GM21381 (cell line): ENCODE results near the gene ERVV-1.
"Not testable (repeated sequence)": the region's sequence is repeated elsewhere in the genome, so short reads cannot be mapped to it uniquely, and the experiment has no call there.

Experiments used
- ATAC-seq: cut with Tn5 transposase; IDR thresholded peaks from one replicate; pipeline ENCODE4 v1.9.1; 2021; ENCODE audit warnings: mild to moderate bottlenecking, moderate library complexity; ENCODE audit not compliant: unreplicated experiment

ERVV-1 gene, protein sequence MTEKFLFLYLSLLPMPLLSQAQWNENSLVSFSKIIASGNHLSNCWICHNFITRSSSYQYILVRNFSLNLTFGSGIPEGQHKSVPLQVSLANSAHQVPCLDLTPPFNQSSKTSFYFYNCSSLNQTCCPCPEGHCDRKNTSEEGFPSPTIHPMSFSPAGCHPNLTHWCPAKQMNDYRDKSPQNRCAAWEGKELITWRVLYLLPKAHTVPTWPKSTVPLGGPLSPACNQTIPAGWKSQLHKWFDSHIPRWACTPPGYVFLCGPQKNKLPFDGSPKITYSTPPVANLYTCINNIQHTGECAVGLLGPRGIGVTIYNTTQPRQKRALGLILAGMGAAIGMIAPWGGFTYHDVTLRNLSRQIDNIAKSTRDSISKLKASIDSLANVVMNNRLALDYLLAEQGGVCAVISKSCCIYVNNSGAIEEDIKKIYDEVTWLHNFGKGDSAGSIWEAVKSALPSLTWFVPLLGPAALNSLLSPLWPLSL

DNA sequence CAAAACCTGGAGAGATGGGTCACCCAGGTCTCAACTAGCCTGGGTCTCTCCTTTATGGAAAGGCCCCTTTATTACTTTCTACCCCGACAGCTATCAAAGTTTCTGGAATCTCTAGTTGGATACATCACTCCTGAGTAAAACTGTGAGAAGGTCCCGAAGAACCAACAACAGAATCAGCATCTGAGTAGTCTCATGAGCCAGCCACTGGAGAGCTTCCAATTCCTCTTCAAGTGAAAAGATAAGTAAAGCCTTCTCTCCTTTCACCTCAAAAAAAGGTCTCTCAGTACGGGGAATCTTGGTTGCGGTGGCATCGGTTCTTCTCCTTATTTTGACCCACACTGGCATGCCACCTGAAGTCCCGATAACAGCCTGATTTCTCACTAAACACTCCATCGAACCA, at the start of gene ERVV-1:
Gene ERVV-1 (plus strand): TSS at position 301 of the 400 bp plus-strand sequence. CDS start 170 bp downstream, outside the sequence.
- ATAC-seq: no peak

DNA sequence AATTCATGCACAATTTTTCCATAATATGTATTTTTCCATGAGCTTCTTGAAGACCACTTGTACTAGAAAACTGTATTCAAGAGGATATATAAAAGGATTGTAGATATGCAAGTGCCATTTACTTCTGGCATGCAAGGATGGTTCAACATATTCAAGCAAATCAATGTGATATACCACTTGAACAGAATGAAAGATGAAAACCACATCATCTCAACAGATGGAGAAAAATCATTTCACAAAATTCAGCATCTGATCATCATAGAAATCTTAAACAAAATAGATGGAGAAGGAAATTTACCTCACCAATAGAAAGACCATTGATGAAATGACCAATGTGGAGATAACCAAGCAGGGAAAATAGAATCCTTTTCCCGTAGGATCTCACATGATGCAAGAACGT, 45.9 kb upstream of the ERVV-1 start:
- ATAC-seq: no peak

DNA sequence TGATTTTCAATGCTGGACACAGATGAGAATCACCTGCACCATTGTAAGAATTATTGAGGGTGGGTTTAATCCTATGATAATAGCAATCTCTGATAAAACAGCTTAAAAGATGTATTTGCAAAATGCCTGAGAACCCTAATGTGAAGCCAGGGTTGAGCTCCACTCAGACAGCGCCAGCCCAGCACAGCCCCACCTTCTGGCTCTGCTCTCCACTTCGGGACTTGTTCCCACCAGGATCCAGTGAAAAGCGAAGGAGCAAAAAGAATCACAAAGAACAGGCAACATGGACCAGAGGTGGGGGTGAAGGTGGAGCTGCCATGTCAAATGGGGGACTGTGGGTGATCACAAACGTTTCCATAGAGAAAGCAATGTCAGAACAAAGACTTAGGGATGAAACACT, 32.4 kb upstream of the ERVV-1 start:
- ATAC-seq: no peak

DNA sequence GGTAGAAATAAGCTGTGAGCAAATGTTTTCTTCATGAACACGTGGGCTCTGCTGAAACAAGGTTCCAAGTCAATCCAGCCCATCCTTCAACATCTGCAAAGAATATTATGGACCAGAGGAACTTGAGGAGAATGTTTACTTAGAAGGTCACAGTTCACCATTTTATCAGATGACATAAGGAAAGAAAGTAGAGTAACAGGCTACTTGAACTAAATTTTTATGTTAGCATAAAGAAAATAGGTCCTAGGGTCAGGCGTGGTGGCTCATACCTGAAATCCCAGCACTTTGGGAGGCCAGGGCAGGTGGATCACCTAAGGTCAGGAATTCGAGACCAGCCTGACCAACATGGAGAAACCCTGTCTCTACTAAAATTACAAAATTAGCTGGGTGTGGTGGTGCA, 30.6 kb upstream of the ERVV-1 start:
- ATAC-seq: not testable (repeated sequence)

DNA sequence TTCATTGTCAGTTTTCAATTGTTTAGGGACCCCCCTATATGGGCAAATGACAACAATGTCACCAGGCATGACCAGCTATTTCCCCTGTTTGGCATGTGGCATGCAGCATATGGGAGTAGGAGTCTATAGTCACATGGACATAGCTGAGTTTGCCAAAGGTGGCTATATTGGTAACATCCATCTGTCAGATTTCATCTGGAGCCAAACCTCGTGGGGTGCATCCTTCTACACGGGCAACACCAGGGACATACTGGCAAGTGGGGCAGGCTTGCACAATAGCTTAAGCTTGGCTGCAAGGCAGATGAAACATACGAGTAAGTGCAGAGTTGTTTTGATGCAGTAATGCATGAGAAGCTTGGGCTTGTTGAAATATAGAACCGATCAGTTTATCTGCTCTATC, 26.5 kb upstream of the ERVV-1 start:
- no peak for ATAC-seq

DNA sequence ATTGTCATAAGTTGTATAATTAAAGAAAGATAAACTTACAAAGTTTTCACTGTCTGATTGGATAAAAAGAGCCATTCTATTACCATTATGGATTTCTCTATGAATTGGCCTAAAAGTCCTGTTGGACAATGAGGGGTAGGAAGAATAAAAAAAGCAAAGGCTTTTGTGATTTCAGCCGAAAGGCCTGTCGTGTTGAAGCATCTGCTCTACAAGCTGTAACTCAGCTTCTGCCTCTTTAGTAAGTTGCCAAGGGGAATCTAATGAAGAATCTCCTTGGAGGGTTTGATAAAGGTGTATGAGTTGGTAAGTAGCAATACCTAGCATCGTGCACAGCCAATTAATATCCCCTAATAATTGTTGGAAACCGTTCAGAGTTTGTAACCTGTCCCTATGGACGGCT, 25.2 kb upstream of the ERVV-1 start:
- ATAC-seq: no peak

DNA sequence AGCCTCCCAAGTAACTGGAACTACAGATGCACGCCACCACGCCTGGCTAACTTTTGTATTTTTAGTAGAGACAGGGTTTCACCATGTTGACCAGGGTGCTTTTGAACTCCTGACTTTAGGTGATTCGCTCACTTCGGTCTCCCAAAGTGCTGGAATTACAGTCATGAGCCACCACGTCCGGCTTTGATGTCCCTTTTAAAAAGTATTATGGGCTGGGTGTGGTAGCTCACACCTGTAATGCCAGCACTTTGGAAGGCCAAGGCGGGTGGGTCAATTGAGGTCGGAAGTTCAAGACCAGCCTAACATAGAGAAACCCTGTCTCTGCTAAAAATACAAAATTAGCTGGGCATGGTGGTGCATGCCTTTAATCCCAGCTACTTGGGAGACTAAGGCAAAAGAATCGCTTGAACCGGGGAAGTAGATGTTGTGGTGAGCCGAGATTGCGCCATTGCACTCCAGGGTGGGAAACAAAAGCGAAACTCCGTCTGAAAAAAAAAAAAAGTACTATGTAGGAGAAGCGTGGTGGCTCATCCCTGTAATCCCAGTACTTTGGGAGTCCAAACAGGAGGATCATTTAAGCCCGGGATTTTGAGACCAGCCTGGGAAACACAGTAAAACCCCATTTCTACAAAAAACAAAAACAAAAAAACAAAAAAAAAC, 22.8 kb upstream of the ERVV-1 start:
- ATAC-seq: no peak

DNA sequence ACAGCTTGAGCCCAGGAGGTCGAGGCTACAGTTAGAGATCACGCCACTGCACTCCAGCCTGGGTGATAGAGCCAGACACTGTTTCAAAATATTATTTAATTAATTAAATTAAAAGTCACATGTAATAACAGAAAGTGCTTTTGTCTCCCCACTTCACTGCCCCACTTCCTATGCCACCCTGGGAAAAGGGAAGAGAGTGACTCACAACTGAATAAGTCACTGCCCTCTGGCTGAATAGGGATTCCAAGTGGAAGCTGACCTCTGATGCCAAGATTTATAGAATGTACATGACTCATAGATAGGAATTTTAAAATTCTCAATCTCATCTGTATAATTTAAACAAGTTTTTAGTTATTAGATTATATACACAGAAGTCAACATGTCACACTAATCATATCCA, 22.2 kb upstream of the ERVV-1 start:
- ATAC-seq: no peak

DNA sequence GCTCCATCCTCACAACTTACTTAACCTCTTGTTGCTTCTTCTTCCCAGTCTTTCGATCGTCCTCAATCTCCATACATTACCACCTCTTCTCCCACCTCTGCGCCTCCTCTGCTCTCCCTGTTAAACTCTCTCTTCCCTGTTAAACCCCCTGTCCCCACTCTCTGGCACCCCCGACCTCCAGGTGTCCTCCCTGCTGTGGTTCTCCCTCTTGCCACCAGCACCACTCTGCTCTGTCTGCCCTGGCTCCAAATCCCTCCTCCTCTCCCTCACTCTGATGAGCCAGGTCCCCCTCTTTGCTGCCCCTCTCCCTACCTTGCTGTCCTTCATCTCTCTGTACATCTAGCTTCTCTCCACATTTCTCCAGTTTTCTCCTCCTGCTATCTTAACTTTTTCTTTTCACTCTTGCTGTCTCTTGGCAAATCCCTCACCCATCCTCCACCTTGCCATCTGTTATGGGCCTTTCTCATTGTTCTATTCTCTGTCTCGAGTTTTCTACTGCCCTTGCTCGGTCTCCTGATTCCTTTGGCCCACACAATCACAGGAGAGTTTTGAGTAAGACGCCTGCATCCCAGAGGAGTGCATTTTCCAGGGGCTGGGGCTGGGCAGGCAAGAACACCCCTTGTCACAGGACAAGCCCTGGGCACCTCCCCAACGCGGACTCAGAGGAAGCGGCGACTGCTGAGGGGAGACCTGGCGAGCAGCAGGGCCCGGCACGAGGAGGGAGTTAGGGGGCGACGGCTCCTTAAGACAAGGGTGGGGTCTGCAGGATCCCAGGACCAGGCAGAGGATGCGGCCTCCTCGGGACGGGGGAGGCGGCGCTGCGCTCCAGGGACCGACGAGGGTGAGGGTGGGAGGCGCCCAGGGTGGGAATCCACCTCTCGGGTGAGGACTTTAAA, 21.4 kb upstream of the ERVV-1 start:
- ATAC-seq: no peak

DNA sequence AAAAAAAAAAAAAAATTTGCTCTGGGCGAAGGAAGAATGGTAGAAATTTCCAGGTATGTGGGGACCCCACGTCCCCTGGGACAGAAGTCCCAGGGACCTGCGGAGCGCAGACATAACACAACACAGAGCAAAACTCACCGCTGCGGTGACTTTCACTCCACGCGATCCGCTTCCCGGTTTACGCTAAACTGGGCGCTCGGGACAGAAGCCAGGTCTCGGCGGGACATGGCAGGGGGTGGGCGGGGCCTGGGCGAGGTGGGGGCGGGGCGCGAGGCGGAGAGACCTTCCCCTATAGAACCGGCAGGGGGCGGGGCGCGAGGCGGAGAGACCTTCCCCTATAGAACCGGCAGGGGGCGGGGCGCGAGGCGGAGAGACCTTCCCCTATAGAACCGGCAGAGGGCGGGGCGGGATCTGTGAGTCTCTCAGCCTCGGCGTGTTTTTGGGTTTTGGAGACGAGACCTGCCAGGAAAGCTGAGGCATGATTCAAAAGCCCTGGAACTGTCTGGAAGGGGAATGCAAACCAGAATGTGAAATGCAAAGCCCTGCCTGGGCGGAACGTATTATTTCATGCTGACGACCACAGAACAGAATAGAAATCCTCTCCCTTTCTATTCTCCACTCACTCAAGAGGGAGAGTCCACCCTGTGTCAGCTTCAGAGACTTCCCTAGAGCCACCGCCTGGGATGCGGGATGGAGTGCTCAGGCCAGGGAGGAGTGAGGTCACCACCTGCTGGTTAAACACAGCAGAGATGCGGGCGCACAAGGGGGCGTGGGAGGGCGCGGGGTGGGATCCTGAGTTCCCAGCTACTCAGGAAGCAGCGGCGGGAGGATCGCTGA, 20.2 kb upstream of the ERVV-1 start:
- ATAC-seq: no peak

DNA sequence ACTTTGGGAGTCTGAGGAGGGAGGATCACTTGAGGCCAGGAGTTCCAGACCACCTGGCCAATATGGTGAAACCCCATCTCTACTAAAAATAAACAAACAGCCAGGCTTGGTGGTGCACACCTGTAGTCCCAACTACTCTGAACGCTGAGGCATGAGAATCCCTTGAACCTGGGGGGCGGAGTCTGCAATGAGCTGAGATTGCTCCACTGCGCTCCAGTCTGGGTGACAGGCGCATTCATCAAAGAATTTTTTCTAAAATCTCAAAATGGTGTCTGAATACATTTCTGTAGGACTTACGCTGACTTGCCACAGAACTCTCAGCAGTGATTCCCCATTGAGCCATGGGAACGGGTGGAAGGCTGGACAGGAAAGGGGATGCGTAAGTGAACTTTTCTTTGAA, 18.0 kb upstream of the ERVV-1 start:
- no peak for ATAC-seq

DNA sequence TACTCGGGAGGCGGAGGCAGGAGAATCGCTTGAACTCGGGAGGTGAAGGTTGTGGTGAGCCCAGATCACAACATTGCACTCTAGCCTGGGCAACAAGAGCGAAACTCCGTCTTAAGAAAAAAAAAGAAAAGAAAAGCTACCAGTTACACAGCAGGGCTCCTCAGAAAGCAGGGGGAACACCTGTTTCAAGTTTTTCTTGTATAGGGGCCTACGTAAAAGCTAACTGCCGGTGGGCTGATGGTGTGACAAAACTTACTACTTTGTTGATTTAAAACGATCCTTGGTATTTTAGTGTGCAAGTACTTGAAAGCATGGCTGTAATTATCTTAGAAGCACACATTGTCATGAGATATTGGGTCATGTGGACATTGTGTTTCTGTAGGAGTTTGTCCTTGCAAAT, 15.7 kb upstream of the ERVV-1 start:
- ATAC-seq: no peak

DNA sequence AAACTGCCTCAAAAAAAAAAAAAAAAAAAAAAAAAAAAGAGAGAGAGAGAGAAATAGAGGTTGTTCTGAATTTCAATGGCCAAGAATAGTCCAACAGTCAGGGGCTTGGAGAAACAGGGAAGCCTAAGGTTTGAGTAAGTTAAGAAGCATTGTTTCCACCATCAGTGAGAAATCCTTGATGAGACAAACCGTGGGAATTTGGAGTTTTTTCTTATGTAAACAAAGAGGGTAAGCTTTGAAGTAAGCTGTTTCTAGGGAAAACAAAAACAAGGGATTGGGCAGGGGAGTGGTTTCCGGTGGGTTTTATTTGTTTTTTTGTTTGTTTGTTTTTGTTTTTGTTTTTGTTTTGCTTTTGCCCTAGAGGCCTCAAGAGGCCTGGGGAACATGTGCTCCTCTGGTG, 11.2 kb upstream of the ERVV-1 start:
- no peak for ATAC-seq

DNA sequence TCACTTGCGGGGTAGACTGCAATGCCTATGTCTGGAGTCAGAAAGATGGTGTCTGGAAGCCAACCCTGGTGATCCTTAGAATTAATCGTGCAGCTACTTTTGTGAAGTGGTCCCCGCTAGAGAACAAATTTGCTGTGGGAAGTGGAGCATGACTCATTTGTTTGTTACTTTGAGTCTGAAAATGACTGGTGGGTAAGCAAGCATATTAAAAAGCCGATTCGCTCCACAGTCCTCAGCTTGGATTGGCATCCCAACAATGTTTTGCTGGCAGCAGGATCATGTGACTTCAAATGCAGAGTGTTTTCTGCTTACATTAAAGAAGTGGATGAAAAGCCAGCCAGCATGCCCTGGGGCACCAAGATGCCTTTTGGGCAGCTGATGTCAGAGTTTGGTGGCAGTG, 9.5 kb upstream of the ERVV-1 start:
- ATAC-seq: no peak

DNA sequence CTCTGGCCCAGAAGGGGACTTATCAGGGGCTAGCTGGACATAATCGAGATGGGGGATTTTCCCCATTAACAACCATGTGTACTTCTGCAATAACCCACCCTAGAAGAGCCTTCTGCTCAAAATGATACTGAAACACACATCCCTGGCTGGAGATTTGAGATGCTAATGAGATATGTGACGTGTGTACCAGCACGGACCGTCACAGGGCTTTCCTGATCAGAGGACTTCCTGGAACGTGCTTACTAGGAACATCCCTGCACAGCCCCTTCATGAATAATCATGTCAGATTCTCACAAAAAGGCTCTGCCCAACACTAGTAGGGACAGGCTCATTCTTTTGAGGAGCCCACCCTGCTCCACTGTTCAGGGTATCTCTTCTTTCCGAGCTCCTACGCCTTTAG, 6.5 kb upstream of the ERVV-1 start:
- ATAC-seq: no peak

DNA sequence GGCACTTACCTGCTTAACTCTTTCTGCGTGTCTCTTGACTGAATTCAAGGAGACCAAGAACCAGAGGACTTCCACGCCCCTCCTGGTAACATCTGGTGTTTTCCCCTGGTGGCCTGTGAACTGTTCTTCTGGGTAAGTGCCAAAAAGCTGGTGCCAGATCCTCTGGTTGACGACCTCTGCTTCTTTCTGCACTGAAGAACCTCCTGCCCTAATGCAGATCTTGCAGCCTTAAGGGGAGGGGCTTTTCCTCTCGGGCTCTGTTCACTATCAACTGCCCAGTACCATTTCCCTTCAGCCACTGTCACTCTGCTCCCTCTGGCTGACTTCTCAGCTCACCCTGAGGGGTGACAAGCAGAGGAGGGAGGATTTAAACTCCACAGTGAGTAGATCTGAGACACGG, 6.1 kb upstream of the ERVV-1 start:
- no peak for ATAC-seq

DNA sequence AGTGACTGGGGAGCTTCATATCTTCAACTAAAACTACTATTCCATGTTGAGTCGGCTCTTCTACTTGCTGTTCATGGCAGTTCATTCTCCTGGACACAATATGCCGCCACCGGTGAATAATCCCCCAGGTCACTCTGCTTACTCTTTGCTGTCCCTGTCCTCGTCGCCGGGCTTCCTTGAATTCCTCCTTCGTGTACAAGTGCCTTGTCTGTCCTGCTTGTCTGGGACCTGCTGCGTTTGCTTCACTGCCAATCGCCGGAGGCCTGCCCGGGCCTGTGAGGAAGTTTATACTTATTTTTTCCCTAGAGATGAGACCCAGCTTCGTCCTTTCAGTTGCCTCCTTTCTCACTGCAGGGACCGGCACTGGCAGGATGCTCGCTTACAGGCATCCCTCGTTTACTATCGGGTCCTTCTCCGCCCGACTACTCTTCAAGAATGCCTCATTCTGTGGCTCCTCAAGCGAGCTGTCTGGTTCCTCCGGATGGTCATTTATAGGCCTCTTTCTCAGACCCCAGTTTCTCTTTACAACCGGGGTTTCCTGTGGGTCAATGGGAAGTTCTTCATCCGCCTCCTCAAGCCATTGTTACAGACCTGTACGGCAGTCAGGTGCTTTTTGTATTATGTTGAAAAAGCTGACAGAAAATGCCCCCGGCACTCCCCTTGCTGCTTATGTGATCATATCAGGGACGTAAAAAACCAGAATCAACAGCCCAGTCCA, 5.5 kb upstream of the ERVV-1 start:
- ATAC-seq: no peak

DNA sequence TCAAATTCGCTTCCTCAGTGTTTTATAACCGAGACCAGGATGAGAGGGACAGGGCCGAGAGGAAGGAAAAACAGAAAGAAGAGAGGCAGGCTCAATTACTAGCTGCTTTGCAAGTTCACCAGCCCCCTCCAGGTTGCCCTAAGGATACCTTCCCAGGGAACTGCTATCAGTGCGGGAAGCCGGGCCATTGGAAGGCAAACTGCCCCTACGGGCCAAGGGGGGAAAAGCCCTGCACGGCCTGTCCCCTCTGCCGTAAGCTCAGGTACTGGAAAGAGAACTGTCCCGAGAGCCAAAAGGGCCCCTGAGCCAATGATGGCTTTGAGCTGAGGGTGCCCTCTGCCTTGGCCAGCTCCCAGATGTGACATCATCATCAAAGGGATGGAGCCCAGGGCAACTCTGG, 3.2 kb upstream of the ERVV-1 start:
- no peak for ATAC-seq

DNA sequence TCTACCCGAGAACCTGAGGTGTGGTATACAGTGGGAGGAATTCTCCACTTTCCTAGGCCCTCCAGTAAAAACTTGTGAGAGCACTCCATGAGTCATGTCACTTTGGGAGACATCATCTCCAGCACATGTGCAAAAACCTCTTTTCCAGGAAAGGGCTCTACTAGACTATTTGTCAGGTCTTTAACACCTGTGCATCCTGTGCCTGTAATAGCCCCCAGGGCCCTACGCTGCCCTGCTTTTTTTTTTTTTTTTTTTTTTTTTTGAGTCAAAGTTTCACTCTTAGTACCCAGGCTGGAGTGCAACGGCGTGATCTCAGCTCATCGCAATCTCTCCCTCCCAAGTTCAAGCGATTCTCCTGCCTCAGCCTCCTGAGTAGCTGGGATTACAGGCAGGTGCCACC, 1.7 kb upstream of the ERVV-1 start:
- no peak for ATAC-seq

DNA sequence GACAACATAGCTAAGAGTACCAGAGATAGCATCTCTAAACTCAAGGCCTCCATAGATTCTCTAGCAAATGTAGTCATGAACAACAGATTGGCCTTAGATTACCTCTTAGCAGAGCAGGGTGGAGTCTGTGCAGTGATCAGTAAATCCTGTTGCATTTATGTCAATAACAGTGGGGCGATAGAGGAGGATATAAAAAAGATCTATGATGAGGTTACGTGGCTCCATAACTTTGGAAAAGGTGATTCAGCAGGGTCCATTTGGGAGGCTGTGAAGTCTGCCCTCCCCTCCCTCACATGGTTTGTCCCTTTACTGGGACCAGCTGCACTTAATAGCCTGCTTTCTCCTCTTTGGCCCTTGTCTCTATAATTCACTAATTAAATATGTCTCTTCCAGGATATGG, 1.4 kb downstream of the ERVV-1 start:
- ATAC-seq: no peak
